ENCODE measurements around the gene ITGAL.
A peak's percentile ranks its signal among the peaks of the same experiment; 100 is the strongest.

ITGAL gene

DNA sequence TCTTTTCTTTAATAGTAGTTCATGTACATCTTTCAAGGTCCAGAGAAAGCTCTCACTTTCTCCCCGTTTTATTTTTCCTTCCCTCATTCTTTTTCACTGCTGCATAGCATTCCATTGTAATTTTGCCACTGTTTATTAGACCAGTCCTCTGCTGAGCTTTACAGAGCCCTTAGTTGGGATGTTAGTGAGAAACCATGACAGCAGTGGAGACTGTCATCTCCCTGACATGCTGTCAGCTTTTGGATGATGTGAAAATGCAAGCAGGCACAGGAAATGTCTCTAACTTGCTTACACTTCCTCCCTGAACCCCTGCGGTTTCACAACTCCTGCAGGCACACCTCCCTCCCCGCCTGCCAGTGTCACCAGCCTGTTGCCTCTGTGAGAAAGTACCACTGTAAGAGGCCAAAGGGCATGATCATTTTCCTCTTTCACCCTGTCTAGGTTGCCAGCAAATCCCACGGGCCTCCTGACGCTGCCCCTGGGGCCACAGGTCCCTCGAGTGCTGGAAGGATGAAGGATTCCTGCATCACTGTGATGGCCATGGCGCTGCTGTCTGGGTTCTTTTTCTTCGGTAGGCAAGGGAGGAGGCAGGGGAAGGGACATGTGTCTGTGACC is at the start of gene ITGAL:
TSS of gene ITGAL (plus strand) at position 415 of the 615 bp plus-strand sequence. CDS start at position 511, 96 bp downstream.
- TF ChIP-seq, protein P1, sequence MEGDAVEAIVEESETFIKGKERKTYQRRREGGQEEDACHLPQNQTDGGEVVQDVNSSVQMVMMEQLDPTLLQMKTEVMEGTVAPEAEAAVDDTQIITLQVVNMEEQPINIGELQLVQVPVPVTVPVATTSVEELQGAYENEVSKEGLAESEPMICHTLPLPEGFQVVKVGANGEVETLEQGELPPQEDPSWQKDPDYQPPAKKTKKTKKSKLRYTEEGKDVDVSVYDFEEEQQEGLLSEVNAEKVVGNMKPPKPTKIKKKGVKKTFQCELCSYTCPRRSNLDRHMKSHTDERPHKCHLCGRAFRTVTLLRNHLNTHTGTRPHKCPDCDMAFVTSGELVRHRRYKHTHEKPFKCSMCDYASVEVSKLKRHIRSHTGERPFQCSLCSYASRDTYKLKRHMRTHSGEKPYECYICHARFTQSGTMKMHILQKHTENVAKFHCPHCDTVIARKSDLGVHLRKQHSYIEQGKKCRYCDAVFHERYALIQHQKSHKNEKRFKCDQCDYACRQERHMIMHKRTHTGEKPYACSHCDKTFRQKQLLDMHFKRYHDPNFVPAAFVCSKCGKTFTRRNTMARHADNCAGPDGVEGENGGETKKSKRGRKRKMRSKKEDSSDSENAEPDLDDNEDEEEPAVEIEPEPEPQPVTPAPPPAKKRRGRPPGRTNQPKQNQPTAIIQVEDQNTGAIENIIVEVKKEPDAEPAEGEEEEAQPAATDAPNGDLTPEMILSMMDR (IDR thresholded peaks at IDR 0.05) = no peak

DNA sequence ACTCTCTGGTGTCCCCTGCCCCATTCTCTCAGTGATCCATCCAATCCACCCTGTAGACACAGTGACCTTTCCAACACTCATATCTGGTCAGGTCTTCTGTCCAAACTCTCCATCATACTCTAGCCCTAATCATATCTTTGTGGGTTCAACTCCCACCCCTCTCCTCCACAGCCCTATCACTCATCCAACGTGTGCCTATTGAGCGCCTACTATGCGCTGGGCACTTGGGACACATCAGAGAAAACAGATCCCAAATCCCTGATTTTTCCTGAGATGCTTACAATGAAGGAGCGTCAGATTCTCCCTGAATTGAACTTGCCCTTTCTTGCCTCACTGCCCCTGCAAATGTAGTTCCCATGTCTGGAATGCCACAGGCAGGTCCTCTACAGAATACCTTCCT is 44.5 kb upstream of the ITGAL start:
- TF ChIP-seq, protein P1 (IDR thresholded peaks at IDR 0.05) = no peak

DNA sequence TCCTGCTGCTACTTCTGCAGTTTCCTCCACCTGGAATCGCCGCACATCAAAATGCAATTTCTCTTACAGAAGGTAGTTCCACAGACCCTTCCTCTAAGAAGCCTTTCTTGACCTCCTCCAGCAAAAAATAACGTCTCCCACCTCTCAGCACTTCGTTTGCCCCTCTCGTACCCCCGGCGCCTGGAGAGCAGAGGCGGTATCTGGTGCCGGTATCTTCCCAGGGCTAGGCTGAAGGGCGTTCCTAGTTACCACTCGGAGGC is 43.2 kb upstream of the ITGAL start:
- TF ChIP-seq, protein P1 (IDR thresholded peaks at IDR 0.05) = no peak

DNA sequence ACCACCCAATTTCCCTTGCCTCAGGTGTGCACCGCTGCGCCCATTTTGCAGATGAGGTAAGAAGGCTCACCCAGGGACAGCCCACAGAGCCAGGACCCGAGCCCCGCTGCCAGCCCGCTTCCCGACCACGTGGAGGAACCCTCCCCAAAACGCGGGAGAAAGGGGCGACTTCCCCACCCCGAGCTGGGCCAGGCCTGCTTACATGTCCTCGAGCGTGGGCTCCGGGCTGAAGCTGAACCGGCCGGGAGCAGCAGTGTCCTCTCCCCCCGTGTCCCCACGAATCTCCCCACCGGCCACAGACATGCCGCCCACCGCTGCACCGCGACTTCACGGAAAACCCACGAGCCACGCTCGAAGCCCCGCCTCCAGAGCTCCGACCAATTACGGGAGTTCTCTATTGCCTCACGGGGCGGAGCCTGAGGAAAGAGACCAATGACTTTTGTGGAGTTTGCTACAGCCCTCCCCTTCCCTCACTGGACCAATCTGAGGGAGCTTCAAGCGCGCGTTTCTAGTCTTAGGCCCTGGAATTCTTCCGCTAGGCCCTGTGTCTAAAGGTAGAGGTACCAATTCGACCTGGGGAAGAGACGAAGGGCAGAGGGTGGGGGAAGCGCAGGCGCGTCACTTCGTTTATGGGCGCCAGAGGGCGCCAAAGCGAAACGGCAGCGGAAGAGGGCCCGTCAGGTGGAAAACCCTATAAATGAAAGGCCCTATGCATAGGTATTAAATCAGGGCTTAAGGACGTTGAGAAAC is 42.7 kb upstream of the ITGAL start, which contains the start of gene DCTPP1:
TSS of gene DCTPP1 (minus strand) at position 353 of the 750 bp plus-strand sequence. CDS start at position 303, 50 bp downstream.
- TF ChIP-seq, protein P1 (IDR thresholded peaks at IDR 0.05) = peak; percentile 88

DNA sequence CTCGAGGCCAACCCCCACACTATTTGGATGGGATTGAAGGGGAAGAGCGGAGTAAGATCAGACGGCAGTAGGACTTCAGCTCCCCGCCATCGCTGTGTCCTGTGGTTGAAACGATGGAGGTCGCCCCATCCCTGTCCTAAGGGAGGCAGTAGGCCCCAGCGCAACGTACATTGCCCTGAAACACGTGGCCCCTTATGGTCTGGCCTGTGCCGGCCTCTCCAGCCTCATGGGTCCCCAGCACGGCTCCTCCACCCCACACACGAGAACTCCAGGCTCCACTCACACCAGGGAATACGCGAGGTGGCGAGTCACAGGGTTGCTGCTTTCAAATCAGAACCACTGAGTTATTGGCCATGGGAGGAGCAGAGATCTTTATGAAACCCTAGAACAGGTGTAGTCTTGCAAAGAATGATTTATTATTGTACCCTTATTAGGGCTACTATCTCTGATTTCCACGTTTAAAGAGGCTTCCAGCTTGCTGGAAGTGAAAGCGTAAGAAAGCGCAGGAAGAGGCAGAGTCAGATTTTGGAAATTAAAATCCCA is 42.0 kb upstream of the ITGAL start:
- TF ChIP-seq, protein P1 (IDR thresholded peaks at IDR 0.05) = no peak; the same call in 1 of the 2 replicates

DNA sequence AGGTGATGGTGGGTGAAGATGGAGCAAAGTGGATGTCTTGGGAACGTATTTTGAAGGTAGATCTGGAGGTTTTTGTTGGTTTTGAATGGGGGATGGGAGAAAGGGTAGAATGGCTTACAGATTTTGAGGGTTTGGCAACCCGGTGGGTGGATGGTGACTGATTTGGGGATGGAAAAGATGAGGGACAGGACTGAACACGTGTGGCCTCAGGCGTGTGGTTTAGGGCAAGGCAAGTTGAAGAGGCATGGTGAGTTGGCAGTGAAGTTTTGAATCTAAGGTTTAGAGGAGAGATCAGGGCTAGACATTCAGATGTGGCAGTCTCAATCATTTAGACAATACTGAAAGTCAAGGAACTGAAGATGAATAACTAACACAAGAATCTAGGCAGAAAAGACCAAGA is 37.7 kb upstream of the ITGAL start:
- TF ChIP-seq, protein P1 (IDR thresholded peaks at IDR 0.05) = no peak

DNA sequence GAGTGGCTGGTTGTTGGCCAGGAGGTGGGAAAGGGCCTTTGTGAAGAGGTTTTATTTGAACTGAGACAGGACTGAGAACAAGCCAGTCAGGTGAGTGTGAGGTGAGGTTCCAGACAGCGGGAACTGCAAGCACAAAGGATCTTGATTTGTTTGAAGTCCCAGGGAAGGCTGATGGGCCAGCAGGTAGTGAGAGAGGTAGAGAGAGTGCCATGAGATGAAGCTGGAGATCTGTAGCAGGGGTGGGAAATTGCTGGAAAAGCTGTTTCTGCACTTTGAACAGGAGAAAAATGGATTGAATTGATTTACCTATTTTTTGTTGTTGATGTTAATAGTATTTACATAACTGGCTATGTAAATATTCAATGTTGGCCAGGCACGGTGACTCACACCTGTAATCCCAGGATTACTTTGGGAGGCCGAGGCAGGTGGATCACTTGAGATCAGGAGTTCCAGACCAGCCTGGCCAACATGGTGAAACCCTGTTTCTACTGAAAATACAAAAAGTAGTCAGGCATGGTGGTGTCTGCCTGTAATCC is 35.0 kb upstream of the ITGAL start:
- TF ChIP-seq, protein P1 (IDR thresholded peaks at IDR 0.05) = no peak

Measured in LNCAP (cell line).